Glutamatergic neuron (in vitro differentiated cells): Measurements from ENCODE around the gene SSTR1. TPM values are rescaled to one million over a fixed set of nuclear protein-coding genes. Genes with fewer than 3 reads are reported as not detected.

ENCODE experiments used
- total RNA-seq: library from RNA; stranded (reverse); fragmentation: NEBNext Ultra II Directional; extraction: Animal tissue kit (Norgen Biotek cat#: 25700); gene quantifications from one replicate; pipeline ENCODE4 v1.2.1, GENCODE V29; 2021; ENCODE audit not compliant: unreplicated experiment

The SSTR1 gene
- total RNA-seq, 1 donor from 2014 or later, result 8.2 TPM

Other genes with a start within 250 kb of the SSTR1 start
- 0.96 TPM for gene CLEC14A, start 48.2 kb downstream of the SSTR1 start, total RNA-seq